ENCODE data around the gene HTR3E. TPM values are rescaled to one million over a fixed set of nuclear protein-coding genes. Genes with fewer than 3 reads are reported as not detected.
"Not testable (repeated sequence)": the region's sequence is repeated elsewhere in the genome, so short reads cannot be mapped to it uniquely, and the experiment has no call there.

HTR3E gene, protein sequence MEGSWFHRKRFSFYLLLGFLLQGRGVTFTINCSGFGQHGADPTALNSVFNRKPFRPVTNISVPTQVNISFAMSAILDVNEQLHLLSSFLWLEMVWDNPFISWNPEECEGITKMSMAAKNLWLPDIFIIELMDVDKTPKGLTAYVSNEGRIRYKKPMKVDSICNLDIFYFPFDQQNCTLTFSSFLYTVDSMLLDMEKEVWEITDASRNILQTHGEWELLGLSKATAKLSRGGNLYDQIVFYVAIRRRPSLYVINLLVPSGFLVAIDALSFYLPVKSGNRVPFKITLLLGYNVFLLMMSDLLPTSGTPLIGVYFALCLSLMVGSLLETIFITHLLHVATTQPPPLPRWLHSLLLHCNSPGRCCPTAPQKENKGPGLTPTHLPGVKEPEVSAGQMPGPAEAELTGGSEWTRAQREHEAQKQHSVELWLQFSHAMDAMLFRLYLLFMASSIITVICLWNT
- not detected for total RNA-seq

DNA sequence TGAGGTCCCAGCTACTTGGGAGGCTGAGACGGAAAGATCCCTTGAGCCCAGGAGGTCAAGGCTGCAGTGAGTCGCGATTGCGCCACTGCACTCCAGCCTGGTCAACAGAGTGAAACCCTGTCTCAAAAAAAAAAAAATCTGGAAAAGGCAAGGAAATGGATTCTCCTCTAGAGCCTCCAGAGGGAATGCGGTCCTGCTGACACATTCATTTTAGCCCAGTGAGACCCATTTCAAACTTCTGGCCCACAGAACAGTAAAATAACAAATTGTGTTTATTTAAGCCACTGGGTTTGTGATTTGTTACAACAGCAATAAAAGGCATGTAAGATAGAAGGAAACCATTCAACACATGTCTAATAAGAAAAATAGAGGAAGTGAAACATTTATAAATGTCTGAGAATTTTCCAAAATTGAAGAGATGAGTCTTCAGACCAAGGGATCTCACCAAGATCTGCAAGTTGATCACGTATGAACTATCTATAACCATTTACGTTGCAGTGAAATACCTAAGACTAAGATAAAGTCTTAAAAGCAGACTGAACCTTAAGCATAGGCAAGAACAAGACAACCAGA, at the start of gene HTR3E:
Gene HTR3E, plus strand, starts transcription at position 254 of the 573 bp plus-strand sequence. CDS start 466 bp downstream, outside the sequence.
- Histone ChIP-seq H3K4me1 (ENCODE audit: insufficient read depth, low read length) (no peaks in the 10 kb centered on the region), H3K27me3 (ENCODE audit: insufficient read depth, low read length) (no peaks in the 10 kb centered on the region), H3K4me3 (ENCODE audit: low read length) (no peak within 1 kb of the TSS), H3K9me3 (ENCODE audit: low read depth, low read length) (peaks cover 12% of the 10 kb centered on the region)

DNA sequence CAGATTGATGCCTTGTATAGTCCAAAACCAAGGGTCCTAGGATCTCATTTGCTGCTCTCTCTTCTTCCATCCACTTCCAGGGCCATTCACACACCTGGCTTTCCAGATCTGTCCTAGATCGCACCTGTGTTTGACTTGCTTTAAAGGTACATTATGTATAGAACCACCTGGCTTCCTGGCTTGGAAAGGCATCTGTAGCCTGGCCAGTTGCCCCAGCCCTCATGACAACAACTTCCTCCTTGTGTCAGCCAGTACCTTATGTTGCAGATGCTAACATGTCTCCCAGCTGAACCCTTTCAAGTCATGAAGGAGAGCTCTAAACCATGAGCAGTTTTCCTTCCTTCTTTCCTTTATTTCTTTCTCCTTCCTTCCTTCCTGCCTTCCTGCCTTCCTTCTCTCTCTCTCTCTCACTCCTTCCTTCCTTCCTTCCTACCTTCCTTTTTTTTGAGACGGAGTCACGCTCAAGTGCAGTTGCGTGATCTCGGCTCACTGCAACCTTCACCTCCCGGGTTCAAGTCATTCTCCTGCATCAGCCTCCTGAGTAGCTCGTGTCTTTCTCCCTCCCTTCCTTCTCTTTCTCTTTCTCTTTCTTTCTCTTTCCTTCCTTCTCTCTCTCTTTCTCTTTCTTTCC, 46.5 kb upstream of the HTR3E start:
- H3K4me3 ChIP-seq (ENCODE audit: low read length) = no peak overlapping the region
- no peaks in the 10 kb centered on the region for H3K4me1 ChIP-seq (ENCODE audit: insufficient read depth, low read length)
- H3K27me3 ChIP-seq (ENCODE audit: insufficient read depth, low read length) = no peaks in the 10 kb centered on the region
- H3K9me3 ChIP-seq (ENCODE audit: low read depth, low read length) = no peaks in the 10 kb centered on the region

GRCh38 chr3:184052767-184053166, 44.1 kb upstream of the HTR3E start, which contains the start of gene HTR3C:
Gene HTR3C, plus strand, starts transcription at chr3:184053047. Its CDS starts 34 bp downstream, at chr3:184053081.
- H3K9me3 ChIP-seq (ENCODE audit: low read depth, low read length) = no peaks in the 10 kb centered on the region
- H3K4me3 ChIP-seq (ENCODE audit: low read length) = no peak within 1 kb of the TSS
- no peaks in the 10 kb centered on the region for H3K4me1 ChIP-seq (ENCODE audit: insufficient read depth, low read length)
- H3K27me3 ChIP-seq (ENCODE audit: insufficient read depth, low read length) = no peaks in the 10 kb centered on the region

DNA sequence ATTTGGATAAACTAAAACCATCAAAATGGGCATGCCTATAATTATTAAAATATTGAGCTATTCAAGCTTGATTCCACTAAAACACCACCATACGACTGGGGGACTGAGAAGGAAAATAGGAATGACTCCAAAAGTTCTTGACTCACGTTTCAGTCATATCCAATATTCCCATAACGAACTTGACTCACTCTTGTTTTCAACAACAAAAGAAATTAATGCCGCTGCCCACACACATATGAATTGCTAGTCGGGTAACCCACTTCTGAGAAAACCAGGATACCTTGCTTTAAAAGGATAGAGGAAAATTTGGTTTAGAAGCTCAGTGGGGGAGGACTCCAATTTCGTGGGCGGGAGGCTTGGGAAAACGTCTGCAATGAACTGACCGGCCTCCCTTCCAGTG, 38.8 kb upstream of the HTR3E start:
- H3K9me3 ChIP-seq (ENCODE audit: low read depth, low read length) = no peaks in the 10 kb centered on the region
- no peaks in the 10 kb centered on the region for H3K27me3 ChIP-seq (ENCODE audit: insufficient read depth, low read length)
- H3K4me3 ChIP-seq (ENCODE audit: low read length) = no peak overlapping the region
- no peaks in the 10 kb centered on the region for H3K4me1 ChIP-seq (ENCODE audit: insufficient read depth, low read length)

DNA sequence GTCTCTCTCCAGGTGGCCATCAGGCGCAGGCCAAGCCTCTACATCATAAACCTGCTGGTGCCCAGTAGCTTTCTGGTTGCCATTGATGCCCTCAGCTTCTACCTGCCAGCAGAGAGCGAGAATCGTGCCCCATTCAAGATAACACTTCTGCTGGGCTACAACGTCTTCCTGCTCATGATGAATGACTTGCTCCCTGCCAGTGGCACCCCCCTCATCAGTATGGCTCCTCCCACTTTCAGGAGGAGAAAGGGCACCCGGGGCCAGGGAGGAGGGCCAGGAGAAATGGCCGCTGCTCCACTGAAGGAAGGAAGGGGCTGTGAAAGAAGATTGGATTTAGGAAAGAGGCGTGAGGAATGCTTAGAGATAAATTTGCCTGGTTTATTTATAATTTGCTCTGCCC, 37.4 kb upstream of the HTR3E start:
- Histone ChIP-seq H3K4me3 (ENCODE audit: low read length) (no peak overlapping the region), H3K9me3 (ENCODE audit: low read depth, low read length) (no peaks in the 10 kb centered on the region), H3K4me1 (ENCODE audit: insufficient read depth, low read length) (no peaks in the 10 kb centered on the region), H3K27me3 (ENCODE audit: insufficient read depth, low read length) (no peaks in the 10 kb centered on the region)

- Histone ChIP-seq H3K9me3 (ENCODE audit: low read depth, low read length) (no peaks in the 10 kb centered on the region), H3K4me1 (ENCODE audit: insufficient read depth, low read length) (no peaks in the 10 kb centered on the region), H3K27me3 (ENCODE audit: insufficient read depth, low read length) (no peaks in the 10 kb centered on the region), H3K4me3 (ENCODE audit: low read length) (no peak overlapping the region)
Measured at GRCh38 chr3:184062637-184063036, 34.2 kb upstream of the HTR3E start.

DNA sequence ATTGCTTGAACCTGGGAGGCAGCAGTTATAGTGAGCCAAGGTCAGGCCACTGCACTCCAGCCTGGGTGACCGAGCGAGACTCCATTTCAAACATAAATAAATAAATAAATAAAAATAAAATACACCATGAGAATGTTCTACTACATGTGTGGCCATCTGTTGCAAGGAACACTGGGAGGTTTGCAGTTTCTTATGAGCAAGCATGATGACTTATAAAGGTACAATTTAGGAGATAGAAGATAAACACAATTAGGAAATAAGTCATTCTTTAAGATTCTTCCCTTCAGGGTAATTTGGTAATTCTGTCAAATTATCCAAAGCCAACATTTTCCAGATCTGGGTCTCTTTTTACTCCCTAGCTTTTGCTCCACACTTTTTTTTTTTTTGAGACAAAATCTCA, 30.7 kb upstream of the HTR3E start:
- Histone ChIP-seq H3K27me3 (ENCODE audit: insufficient read depth, low read length) (peaks cover 3% of the 10 kb centered on the region), H3K4me3 (ENCODE audit: low read length) (no peak overlapping the region), H3K9me3 (ENCODE audit: low read depth, low read length) (peaks cover 6% of the 10 kb centered on the region), H3K4me1 (ENCODE audit: insufficient read depth, low read length) (no peaks in the 10 kb centered on the region)

GRCh38 chr3:184067573-184068055, 29.2 kb upstream of the HTR3E start:
- H3K4me1 ChIP-seq (ENCODE audit: insufficient read depth, low read length) = no peaks in the 10 kb centered on the region
- peaks cover 8% of the 10 kb centered on the region for H3K9me3 ChIP-seq (ENCODE audit: low read depth, low read length)

DNA sequence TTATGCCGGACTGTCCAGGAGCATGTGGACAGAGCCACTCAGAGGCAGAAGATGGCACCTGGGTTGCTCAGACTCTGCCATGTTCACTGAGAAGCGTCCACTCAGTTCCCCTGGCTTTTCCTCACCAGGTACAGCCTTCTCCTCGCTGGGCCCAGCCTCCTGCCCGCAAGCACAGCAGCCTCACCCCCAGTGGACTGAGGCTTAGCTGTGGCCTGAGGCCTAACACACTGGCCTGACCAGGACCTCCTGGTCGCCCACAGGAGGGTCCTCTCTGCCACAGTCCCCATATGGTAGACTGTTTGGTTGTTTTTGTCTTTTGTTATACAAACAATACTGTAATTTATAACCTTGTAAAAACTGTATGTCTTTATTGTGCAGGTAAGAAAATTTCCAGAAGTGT, 28.5 kb upstream of the HTR3E start:
- Histone ChIP-seq H3K9me3 (ENCODE audit: low read depth, low read length) (peaks cover 8% of the 10 kb centered on the region), H3K4me1 (ENCODE audit: insufficient read depth, low read length) (no peaks in the 10 kb centered on the region), H3K27me3 (ENCODE audit: insufficient read depth, low read length) (peaks cover 3% of the 10 kb centered on the region), H3K4me3 (ENCODE audit: low read length) (no peak overlapping the region)

More at GRCh38 chr3:184067573-184068055, 29.2 kb upstream of the HTR3E start:
- Histone ChIP-seq H3K27me3 (ENCODE audit: insufficient read depth, low read length) (peaks cover 3% of the 10 kb centered on the region), H3K4me3 (ENCODE audit: low read length) (no peak overlapping the region)

GRCh38 chr3:184071142-184071541, 25.7 kb upstream of the HTR3E start:
- H3K27me3 ChIP-seq (ENCODE audit: insufficient read depth, low read length); H3K4me3 ChIP-seq (ENCODE audit: low read length); H3K9me3 ChIP-seq (ENCODE audit: low read depth, low read length); H3K4me1 ChIP-seq (ENCODE audit: insufficient read depth, low read length): not testable (repeated sequence)

DNA sequence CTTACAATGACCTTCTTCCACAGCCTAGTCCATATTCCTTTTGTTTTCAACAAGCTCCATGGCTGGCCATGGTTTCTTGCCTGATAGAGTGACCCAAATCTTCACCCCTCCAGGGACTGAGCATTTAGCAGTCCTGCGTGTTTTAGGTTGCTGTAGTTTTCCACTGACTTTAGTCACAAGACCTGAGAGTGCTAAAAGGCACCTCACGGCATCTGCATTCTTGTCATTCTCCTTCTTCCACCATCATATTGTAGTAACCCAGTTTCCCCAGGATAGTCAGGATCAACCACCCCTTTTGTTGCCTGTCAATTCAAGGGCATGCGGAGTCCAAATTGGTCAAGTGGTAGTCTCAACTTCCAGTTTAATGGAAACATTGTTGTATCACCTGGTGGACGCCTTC, 23.2 kb upstream of the HTR3E start:
- Histone ChIP-seq H3K4me1 (ENCODE audit: insufficient read depth, low read length) (no peaks in the 10 kb centered on the region), H3K27me3 (ENCODE audit: insufficient read depth, low read length) (peaks cover 3% of the 10 kb centered on the region), H3K9me3 (ENCODE audit: low read depth, low read length) (peaks cover 8% of the 10 kb centered on the region), H3K4me3 (ENCODE audit: low read length) (no peak overlapping the region)

DNA sequence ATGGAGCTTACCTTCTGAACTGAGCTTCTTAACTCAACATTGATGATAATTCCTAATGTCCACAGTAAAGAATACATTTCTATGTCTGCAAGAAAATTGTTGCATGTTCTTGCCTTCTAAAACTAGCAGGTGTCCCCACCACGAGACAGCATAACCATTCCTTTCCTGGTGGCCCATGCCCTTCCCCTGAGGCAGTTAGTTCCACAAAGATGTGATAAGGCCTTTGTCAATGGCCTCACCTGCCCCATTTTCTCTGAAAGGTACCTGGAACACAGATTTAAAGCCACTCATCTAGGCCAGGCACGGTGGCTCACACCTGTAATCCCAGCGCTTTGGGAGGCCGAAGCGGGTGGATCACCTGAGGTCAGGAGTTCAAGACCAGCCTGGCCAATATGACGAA, 21.0 kb upstream of the HTR3E start:
- no peak overlapping the region for H3K4me3 ChIP-seq (ENCODE audit: low read length)
- H3K9me3 ChIP-seq (ENCODE audit: low read depth, low read length) = peaks cover 4% of the 10 kb centered on the region
- H3K4me1 ChIP-seq (ENCODE audit: insufficient read depth, low read length) = no peaks in the 10 kb centered on the region
- H3K27me3 ChIP-seq (ENCODE audit: insufficient read depth, low read length) = no peaks in the 10 kb centered on the region

DNA sequence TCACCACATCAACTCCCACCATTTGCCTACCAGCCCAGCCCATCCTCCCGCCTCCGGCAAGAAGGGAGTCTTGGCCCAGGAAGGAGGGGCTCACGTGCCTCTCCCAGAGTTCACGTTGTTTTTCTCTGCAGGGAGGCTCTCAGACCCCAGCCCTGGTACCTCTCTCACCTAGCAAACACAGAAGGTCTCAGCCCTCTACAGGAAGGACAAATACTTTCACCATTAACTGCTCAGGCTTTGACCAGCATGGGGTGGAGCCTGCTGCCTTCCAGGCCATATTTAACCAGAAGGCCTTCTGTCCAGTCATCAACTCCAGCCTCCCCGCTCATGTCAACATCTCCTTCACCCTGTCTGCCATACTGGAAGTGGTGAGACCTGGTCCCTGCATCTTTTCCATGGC, 19.0 kb upstream of the HTR3E start:
- H3K9me3 ChIP-seq (ENCODE audit: low read depth, low read length) = no peaks in the 10 kb centered on the region
- H3K4me3 ChIP-seq (ENCODE audit: low read length) = no peak overlapping the region
- no peaks in the 10 kb centered on the region for H3K27me3 ChIP-seq (ENCODE audit: insufficient read depth, low read length)
- H3K4me1 ChIP-seq (ENCODE audit: insufficient read depth, low read length) = no peaks in the 10 kb centered on the region

- Histone ChIP-seq H3K9me3 (ENCODE audit: low read depth, low read length) (no peaks in the 10 kb centered on the region), H3K27me3 (ENCODE audit: insufficient read depth, low read length) (no peaks in the 10 kb centered on the region), H3K4me1 (ENCODE audit: insufficient read depth, low read length) (no peaks in the 10 kb centered on the region), H3K4me3 (ENCODE audit: low read length) (no peak overlapping the region)
Measured at GRCh38 chr3:184078851-184079250, 18.0 kb upstream of the HTR3E start.

- H3K9me3 ChIP-seq (ENCODE audit: low read depth, low read length) = peaks cover 9% of the 10 kb centered on the region
- H3K4me1 ChIP-seq (ENCODE audit: insufficient read depth, low read length) = no peaks in the 10 kb centered on the region
- H3K4me3 ChIP-seq (ENCODE audit: low read length) = no peak overlapping the region
- no peaks in the 10 kb centered on the region for H3K27me3 ChIP-seq (ENCODE audit: insufficient read depth, low read length)
Measured at GRCh38 chr3:184081116-184081830, 15.6 kb upstream of the HTR3E start.

Data from mononuclear cell (primary cell).